WERI-Rb-1 (cell line): ENCODE measurements around the gene ZNF560.

Experiments
- DNase-seq: peaks from one replicate; pipeline ENCODE4 v3.0.0-alpha.2; 2020
- H3K27ac ChIP-seq: fragments of 250-450 bp; sonication (Bioruptor Pico); 2 replicates; pipeline ENCODE4 v1.5.1; 2020; ENCODE audit warnings: mild to moderate bottlenecking, moderate library complexity
- H3K27me3 ChIP-seq: fragments of 250-450 bp; sonication (Bioruptor Pico); 2 replicates; pipeline ENCODE4 v1.5.1; 2021; ENCODE audit warnings: mild to moderate bottlenecking, low read depth, moderate library complexity; ENCODE audit not compliant: insufficient read depth, severe bottlenecking
- H3K36me3 ChIP-seq: fragments of 250-450 bp; sonication (Bioruptor Pico); 2 replicates; pipeline ENCODE4 v1.5.1; 2020; ENCODE audit warnings: mild to moderate bottlenecking, moderate library complexity
- H3K4me3 ChIP-seq: 2 replicates; pipeline ENCODE4 v1.5.1; 2011; ENCODE audit warnings: low read depth, mild to moderate bottlenecking, control low read depth, low read length
- H3K9me3 ChIP-seq: fragments of 250-450 bp; sonication (Bioruptor Pico); 2 replicates; pipeline ENCODE4 v1.5.1; 2021; ENCODE audit warnings: mild to moderate bottlenecking, moderate library complexity; ENCODE audit not compliant: severe bottlenecking
- TF ChIP-seq, protein P1 (sequence below): IDR thresholded peaks from 2 replicates; pipeline ENCODE4 v1.5.1; 2011; ENCODE audit warnings: low read depth, mild to moderate bottlenecking, control low read depth, inconsistent platforms, low read length

Gene ZNF560

DNA sequence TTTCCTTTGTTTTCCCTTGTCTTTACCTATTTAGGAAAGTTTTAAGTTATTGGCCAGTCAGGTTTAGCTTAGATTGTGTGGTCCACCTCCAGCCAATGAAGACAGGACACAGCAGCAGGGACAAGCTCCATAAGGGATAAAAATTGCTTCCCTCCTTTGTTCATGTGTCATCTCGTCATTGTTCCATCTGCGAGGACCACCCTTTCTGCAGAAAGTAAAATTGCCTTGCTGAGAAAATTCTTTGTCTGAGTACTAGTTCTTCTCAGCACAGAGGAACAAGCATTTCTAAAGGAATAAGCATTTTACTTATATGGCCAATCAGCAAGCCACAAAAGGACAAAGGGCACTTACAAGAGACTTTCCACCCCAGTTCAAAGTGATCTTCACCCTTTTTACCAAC lies 11.4 kb downstream of the ZNF560 start:
- Histone ChIP-seq H3K27ac (no peak overlapping the region), H3K36me3 (peaks cover 33% of the 10 kb centered on the region), H3K9me3 (peaks cover 27% of the 10 kb centered on the region), H3K27me3 (no peaks in the 10 kb centered on the region), H3K4me3 (no peak overlapping the region)
- DNase-seq = no peak
- TF ChIP-seq, protein P1, sequence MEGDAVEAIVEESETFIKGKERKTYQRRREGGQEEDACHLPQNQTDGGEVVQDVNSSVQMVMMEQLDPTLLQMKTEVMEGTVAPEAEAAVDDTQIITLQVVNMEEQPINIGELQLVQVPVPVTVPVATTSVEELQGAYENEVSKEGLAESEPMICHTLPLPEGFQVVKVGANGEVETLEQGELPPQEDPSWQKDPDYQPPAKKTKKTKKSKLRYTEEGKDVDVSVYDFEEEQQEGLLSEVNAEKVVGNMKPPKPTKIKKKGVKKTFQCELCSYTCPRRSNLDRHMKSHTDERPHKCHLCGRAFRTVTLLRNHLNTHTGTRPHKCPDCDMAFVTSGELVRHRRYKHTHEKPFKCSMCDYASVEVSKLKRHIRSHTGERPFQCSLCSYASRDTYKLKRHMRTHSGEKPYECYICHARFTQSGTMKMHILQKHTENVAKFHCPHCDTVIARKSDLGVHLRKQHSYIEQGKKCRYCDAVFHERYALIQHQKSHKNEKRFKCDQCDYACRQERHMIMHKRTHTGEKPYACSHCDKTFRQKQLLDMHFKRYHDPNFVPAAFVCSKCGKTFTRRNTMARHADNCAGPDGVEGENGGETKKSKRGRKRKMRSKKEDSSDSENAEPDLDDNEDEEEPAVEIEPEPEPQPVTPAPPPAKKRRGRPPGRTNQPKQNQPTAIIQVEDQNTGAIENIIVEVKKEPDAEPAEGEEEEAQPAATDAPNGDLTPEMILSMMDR = no peak

DNA sequence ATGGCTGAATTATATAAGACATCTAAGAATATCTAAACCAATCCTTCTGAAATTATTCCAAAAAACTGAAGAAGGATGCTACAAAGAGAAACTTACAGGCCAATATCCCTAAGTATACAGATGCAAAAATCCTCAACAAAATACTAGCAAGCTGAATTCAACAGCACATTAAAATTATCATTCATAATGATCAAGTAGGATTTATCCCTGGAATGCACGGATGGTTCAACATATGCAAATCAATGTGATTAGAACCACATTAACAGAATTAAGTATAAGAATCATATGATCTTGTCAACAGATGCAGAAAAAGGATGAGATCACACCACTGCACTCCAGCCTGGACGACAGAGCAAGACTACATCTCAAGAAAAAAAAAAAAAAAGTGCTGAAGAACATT lies 13.3 kb downstream of the ZNF560 start:
- no peak overlapping the region for H3K4me3 ChIP-seq
- TF ChIP-seq, protein P1 = no peak
- no peaks in the 10 kb centered on the region for H3K27me3 ChIP-seq
- no peak overlapping the region for H3K27ac ChIP-seq
- H3K36me3 ChIP-seq = peaks cover 29% of the 10 kb centered on the region
- DNase-seq = no peak
- peaks cover 27% of the 10 kb centered on the region for H3K9me3 ChIP-seq

DNA sequence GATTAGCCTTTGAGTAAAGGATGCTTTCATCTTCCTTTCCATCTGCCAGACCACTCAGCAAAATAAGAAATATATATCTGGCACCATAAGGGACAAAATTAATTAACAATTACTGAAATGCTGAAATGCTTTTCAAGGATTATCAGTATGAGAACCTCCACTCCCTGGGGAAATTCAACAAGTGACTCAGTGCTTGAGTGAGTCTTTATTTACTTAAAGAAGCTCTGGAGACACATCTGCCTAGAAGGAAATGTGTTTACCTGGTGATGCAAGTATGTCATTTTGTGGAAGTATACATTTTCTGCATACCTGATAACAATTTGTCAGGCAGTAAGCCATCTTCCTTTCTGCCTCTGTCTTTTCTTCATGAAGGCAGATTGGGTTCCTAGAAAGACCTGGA lies 23.4 kb downstream of the ZNF560 start:
- no peak for DNase-seq
- H3K27me3 ChIP-seq = no peaks in the 10 kb centered on the region
- H3K27ac ChIP-seq = no peak overlapping the region
- H3K9me3 ChIP-seq = peaks cover 4% of the 10 kb centered on the region
- no peak overlapping the region for H3K4me3 ChIP-seq
- peaks cover 49% of the 10 kb centered on the region for H3K36me3 ChIP-seq
- TF ChIP-seq, protein P1 = no peak

DNA sequence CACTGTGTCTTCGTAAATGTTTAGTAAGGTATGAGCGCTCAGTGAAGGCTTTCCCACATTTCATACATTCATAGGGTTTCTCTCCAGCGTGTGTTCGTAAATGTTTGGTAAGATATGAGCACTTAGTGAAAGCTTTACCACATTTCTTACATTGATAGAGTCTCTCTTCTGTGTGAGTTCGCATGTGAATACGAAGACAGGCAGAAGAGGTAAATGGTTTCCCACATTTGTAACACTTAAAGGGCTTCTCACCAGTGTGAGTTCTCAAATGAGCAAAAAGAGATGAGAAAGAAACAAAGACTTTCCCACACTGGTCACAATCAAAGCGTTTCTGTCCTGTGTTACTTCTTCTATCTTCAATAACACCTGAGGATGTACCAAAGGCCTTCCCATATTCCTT lies 31.3 kb downstream of the ZNF560 start:
- Histone ChIP-seq H3K36me3 (peaks cover 63% of the 10 kb centered on the region), H3K4me3 (no peak overlapping the region), H3K27me3 (no peaks in the 10 kb centered on the region), H3K9me3 (peaks cover 13% of the 10 kb centered on the region), H3K27ac (no peak overlapping the region)
- no peak for DNase-seq
- TF ChIP-seq, protein P1 = no peak

DNA sequence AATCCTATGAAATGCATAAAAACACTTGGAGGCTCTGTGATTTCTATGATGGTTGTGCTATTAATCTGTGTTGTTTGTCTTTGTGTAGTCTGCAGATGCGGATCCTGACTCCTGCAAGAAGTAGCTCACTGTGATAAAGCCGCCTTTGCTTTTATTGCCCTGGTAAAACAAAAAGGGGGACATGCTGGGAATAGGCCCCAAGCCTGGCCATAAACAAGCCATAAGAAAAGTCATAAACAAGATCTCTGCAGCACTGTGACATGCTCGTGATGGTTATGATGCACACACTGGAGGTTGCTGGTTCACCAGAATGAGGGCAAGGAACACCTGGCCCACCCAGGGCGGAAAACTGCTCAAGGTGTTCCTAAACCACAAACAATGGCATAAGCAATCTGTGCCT lies 36.5 kb downstream of the ZNF560 start:
- peaks cover 20% of the 10 kb centered on the region for H3K36me3 ChIP-seq
- no peaks in the 10 kb centered on the region for H3K27me3 ChIP-seq
- no peak overlapping the region for H3K4me3 ChIP-seq
- H3K9me3 ChIP-seq = peaks cover 11% of the 10 kb centered on the region
- H3K27ac ChIP-seq = no peak overlapping the region
- DNase-seq = no peak
- TF ChIP-seq, protein P1 = no peak

DNA sequence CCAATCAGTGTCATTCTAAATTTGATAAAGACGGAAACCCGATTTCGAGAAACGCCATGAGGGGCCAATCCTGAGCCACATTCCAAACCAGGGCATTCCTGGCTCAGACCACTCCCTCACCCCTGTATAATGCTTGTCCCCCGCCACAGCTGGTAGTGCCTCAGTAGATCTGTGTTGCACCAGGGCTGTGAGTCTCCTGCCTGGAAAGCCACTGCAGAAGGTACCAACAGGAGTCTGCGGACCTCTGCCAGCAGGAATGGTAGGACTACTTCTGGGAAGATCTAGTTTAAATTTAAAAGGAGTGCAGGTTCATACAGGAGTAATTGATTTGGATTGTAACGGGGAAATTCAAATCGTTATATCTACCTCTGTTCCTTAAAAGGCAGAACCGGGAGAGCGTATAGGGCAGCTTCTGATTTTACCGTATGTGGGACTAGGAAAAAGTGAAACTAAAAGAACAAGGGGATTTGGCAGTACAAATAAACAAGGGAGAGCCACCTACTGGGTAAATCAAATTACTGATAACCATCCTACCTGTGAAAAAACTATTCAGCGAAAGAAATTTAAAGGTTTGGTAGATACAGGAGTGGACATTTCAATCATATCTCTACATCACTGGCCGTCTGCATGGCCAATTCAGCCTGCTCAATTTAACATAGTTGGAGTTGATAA lies 42.3 kb downstream of the ZNF560 start:
- no peak for DNase-seq
- TF ChIP-seq, protein P1 = no peak
- Histone ChIP-seq H3K4me3 (no peak overlapping the region), H3K27me3 (no peaks in the 10 kb centered on the region), H3K27ac (no peak overlapping the region), H3K36me3 (no peaks in the 10 kb centered on the region), H3K9me3 (peaks cover 17% of the 10 kb centered on the region)
